Measurements from ENCODE around the gene NSL1.

The NSL1 gene

GRCh38 chr1:212703991-212704564, 87.5 kb downstream of the NSL1 start:
- no peak for DNase-seq (ENCODE audit: low spot score)

DNA sequence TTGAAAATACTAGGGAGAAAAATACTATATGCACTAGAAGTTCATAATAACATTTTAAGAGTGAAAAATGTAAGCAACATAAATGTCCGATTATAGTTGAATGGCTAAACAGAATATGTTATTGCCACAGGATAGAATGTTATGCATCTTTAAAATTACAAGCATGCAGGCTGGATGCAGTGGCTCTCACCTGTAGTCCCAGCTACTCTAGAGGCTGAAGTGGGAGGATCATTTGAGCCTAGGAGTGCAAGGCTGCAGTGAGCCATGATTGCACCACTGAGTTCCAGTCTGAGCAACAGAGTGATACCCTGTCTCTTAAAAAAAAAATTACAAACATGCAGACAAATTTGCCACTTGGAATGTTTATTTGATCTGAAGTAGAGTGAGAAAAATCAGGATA, 88.9 kb downstream of the NSL1 start:
- no peak for DNase-seq (ENCODE audit: low spot score)

DNA sequence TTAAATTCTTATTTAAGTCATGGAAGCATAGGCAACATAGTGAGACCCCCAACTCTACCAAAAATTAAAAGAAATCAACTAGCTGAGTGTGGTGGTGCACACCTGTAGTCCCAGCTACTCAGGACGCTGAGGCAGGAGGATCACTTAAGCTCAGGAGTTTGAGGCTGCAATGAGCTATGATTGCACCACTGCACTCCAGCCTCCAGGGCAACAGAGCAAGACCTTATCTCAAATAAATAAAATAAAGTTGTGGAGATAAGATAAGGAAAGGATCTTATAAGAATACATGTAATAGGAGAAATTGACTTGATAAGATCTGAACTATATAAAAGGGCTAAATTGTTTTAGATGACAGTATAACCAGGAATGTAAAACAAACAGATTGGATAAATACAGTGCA, 89.7 kb downstream of the NSL1 start:
- no peak for DNase-seq (ENCODE audit: low spot score)

GRCh38 chr1:212700892-212701819, 90.4 kb downstream of the NSL1 start:
- peak; percentile 65 for DNase-seq (ENCODE audit: low spot score)

- DNase-seq (ENCODE audit: low spot score) = peak; percentile 74
Observed at GRCh38 chr1:212700223-212700891, 91.2 kb downstream of the NSL1 start.

GRCh38 chr1:212699625-212700222, 91.9 kb downstream of the NSL1 start, which contains the start of gene BATF3:
BATF3 (minus strand) TSS chr1:212699840; CDS start chr1:212699762, 78 bp downstream.
- peak; percentile 78 for DNase-seq (ENCODE audit: low spot score)

DNA sequence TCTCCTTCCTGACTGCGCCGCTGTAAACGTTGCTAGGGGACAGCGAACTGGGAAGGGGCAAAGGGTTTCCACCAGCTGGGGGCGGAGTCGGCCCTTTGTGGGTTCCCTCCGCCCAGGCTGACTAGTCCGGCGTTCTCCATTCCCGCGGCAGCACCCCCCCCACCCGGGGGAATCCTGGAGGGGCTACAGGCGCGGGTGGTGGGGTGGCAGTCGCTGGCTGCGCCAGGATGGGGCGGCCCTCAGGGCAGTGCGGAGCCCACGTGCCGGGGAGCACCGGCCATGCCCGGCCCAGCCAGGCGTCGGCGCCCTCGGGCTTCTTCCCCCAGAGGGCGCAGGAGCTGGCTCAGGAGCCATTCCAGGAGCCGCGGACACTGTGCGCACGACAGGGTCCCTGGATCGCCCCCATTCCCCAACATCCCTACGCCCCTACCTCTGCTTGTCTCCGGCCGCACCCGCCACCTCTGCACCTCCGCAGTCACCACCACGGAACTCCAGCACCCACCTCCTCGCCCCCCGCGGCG, 92.4 kb downstream of the NSL1 start:
- DNase-seq (ENCODE audit: low spot score) = peak; percentile 90

DNA sequence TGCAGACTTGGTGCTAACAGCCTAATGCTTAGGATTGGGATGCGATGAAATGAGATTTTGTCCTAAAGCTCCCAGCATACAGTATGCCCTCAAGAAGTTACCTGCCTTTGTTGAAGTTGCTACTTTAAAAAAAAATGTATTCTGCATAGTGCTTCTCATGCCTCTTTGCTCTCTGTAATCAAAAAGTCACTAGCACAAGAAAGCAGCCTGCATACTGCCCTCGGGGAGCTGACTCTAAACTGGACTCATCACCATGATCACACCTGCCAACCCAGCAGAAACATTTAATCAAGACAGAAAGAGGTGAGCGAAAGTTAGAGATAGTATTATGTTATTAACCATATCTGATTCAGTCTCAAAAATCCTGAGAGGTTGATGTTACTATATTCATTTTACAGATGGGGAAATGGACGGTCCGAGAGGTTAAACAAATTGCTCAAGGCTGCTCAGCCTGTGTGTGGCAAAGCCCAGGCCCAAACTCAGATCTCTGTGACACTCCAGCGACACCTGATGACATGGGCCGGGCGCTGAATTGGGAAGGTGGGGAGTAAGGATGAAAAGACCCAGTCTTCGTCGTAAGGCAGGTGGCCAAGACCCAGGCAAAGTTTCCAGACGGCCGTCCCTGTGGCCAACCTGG, 93.0 kb downstream of the NSL1 start:
- no peak for DNase-seq (ENCODE audit: low spot score)

GRCh38 chr1:212696721-212697331, 94.8 kb downstream of the NSL1 start:
- DNase-seq (ENCODE audit: low spot score) = no peak

DNA sequence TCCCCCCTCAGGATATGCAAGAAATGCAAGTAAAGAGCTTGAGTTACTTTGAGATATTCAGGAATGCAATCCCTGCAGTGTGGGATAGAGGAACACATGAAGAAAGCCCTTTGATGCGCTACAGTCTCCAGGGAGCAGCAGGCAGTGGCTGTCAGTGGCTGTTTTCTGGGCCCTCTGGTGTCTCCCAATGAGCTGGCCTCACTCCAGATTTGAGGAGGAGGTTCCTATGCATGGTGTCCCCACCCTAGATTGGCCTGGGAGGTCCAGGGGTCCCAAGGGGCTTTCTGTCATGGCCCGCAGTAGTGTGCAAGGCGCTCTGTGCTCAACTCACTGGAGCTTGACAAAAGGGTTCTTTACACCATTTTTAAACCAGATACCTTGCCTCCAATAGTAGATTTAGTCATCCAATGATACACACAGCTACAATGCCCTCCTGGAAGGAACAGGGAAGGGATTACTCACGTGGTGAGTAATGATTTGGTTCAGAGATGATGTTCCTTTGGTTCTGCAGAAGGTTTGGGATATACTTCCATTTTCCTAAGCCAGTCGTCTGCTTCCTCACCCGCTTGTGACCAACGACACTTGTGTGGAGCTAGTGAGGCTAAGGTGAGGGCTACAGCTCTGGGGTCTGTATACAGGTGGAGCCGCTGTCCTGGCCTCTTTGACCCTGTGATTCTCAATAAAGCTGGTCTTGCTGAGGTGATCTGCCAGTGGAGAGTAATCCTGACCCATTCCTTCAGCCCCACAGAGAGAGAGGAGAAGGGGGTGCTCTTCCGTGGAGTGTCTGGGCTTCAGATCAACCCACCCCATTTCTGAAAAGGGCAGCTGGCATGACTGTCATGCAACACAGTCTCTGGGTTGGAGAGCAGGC, 98.6 kb downstream of the NSL1 start:
- DNase-seq (ENCODE audit: low spot score) = no peak

DNA sequence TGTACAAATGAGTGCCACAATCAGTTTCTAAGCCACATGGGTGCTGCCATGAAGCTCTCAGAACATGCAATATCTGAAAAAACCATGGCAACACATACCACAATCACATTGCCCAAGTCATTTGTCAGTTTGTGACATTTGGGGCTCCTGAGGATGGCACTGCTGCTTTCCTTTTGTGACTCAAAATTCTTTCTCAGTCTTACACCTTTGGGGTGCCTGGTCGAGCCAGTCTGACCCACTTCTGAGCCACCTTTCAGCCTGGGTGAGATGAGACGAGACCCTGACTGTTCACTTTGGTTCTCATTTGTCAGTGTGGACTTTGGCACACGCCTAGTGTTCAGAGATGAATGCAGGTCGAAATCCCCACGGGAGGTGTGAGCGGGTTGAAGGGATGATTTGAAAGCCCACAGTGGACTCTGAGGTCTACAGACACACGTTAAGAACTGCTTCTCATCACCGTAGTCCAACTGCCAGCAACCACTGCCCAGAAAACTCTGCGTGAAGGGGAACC, 100.0 kb downstream of the NSL1 start:
- no peak for DNase-seq (ENCODE audit: low spot score)

DNA sequence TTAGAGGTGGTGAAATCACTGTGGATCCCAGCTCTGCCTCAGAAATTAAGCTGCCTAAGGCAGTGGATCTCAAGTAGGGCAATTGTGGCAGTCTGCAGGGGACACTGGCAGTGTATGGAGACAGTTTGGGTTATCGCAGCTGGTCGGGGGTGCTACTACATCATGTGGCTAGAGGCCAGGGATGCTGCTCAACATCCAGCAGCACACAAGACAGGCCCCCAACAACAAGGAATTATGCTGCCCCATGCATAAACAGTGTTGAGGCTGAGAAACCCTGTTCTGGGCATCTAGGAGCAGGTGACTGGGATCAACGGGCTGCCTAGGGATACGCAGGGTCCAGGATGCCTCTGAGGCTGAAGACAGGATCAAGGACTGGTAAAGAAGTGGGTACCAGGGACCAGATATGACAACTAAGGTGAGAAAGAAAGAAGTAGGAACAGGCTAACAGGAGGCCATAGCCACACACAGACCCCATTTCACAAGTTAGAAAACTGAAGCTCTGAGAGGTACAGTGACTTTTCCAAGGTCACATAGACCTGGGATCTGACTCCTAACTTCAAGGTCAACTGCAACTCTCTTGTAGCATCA, 100.7 kb downstream of the NSL1 start:
- no peak for DNase-seq (ENCODE audit: low spot score)

- no peak for DNase-seq (ENCODE audit: low spot score)
Observed at GRCh38 chr1:212689758-212690529, 101.6 kb downstream of the NSL1 start.

DNA sequence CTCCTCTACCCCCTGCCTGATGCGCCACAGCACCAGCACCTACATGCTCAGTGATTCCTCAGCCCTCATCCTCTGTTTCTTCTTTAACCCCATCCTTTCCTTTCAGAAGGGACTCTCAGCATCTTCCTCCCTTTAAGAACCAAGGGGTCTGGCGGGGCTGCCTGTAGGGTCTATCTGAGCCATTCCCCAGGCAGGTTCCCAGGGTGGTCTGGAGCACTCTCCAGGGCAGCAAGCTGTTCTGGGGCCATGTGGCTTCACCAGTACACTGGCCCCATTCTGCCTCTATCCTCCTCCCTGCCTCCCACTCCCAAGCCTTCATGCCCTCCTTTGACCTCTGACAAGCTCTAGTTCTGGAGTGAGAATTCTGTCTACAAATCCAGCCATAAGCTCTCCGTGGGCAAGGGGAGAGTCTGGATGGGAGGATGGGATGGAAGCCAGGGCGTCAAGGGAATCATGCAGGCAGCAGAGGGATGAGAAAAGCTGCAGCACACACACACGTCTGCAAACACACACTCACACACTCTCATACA, 102.3 kb downstream of the NSL1 start:
- no peak for DNase-seq (ENCODE audit: low spot score)

- no peak for DNase-seq (ENCODE audit: low spot score)
Observed at GRCh38 chr1:212688341-212689047, 103.1 kb downstream of the NSL1 start.

DNA sequence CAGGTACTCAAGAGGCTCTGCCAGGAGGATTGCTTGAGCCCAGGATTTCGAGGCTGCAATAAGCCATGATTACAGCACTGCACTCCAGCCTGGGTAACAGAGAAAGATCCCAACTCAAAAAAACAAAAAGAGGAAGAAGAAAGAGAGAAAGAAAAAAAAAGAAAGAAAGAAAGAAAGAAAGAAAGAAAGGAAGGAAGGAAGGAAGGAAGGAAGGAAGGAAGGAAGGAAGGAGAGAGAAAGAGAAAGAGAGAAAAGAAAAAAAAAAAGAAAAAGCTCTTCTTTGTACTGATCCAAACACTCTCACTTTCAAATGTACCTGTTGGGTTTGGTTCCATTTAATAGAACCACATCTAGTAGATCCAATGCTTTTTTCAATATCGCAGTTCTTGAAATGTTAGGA, 103.8 kb downstream of the NSL1 start:
- DNase-seq (ENCODE audit: low spot score) = no peak

DNA sequence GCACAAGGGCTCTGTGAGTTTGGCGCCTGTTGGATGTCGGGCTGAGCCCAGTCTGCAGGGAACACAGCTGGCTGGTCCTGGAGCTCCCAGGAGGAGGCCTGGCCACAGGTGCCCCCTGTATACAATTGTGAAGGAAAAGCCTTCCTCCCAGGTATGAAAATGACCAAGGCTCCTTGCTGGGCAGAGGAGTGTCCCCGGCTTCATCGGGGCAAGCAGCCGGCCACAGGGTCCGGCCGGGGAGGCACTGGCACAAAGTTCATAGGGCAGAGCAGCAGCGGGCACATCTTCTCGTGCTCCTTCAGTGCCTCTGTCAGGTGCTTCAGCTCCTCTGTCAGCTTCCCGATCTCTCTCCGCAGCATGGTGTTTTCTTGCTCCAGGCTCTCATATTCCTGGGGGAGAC, 105.0 kb downstream of the NSL1 start:
- no peak for DNase-seq (ENCODE audit: low spot score)

DNA sequence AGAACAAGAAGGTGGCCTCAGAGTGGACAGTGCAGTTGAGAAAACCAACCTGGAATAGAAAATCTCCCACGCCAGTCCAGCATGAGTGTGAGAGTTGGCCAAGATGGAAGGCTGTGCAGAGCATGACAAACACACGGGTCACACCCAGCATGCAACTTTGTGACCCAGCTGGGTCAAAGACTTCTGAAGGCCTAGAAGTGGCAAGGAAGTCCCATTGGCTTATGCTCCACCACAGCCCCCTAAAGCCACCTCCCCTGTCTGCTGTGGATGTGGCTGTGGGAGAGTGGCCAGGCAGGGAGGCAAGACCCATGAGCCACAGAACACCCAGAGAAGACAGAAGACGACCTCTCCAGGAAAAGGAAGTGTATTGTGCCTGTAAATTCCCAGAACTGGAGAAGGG, 105.5 kb downstream of the NSL1 start:
- DNase-seq (ENCODE audit: low spot score) = no peak
